Body of pancreas (tissue), 4 donors: ENCODE data around the gene NPAS2. TPM values are rescaled to one million over a fixed set of nuclear protein-coding genes. Genes with fewer than 3 reads are reported as not detected.

ENCODE experiments used
- ATAC-seq: fragments of 150-250 bp; one replicate; pipeline ENCODE4 v1.9.1; 2016
- DNase-seq, 4 donors: peaks; one replicate each; pipeline ENCODE4 v3.0.0-alpha.2; 2019
- H3K27ac ChIP-seq, 4 donors: fragments of 200-600 bp; sonication (generic); 1 replicate in 3 of 4; 2 replicates in 1 of 4; pipeline versions ENCODE4 v1.5.1 to v1.6.1; 2016 to 2019; ENCODE audit warnings: mild to moderate bottlenecking in 1 of 4, mixed read lengths in 1 of 4, moderate library complexity in 1 of 4
- H3K27me3 ChIP-seq, 2 donors: fragments of 200-600 bp; sonication (generic); one replicate each; pipeline ENCODE4 v1.6.0; 2016; ENCODE audit warnings: mild to moderate bottlenecking in 1 of 2
- H3K36me3 ChIP-seq, 2 donors: fragments of 200-600 bp; sonication (generic); replicated peaks in 1 of 2; 2 replicates each; pipeline ENCODE4 v1.5.1; 2016; ENCODE audit warnings: low read depth in 2 of 2; ENCODE audit not compliant: insufficient read depth in 1 of 2
- H3K4me1 ChIP-seq: fragments of 200-600 bp; sonication (generic); one replicate; pipeline ENCODE4 v1.6.0; 2016
- H3K4me3 ChIP-seq, 2 donors: fragments of 200-600 bp; sonication (generic); 1 replicate in 1 of 2; 2 replicates in 1 of 2; pipeline ENCODE4 v1.5.1; 2016 to 2019
- H3K9me3 ChIP-seq, 3 donors: fragments of 200-600 bp; sonication (generic); 1 replicate in 2 of 3; 2 replicates in 1 of 3; pipeline ENCODE4 v1.5.1; 2016
- POLR2A ChIP-seq, 3 donors: fragments of 450-650 bp; IDR thresholded peaks; one replicate each; pipeline ENCODE4 v1.6.1; 2016; ENCODE audit warnings: antibody characterized with exemption in 3 of 3, mild to moderate bottlenecking in 2 of 3
- WGBS, 2 donors: methylation state at CpG; one replicate each; pipeline ENCODE4 v1.1.5; 2017; 5-methylcytosine and 5-hydroxymethylcytosine counted together
- intact Hi-C: fragments of 100-400 bp; cut with DNase I; formaldehyde crosslinking; loops from one replicate; pipeline ENCODE4 v1.15.1; 2023
- total RNA-seq, 2 donors: library from RNA; depleted of rRNA; stranded (reverse); fragments of >200 nt; gene quantifications; one replicate each; pipeline ENCODE4 v1.1.0, GENCODE V29; 2016
- TF ChIP-seq, protein P1 (sequence below), 7 experiments: fragments of 450-650 bp in 4 of 7; fragments of 200-600 bp in 3 of 7; sonication (generic) in 3 of 7; IDR thresholded peaks; one replicate each; pipeline ENCODE4 v1.5.1; 2016 to 2019; ENCODE audit warnings: antibody characterized with exemption in 7 of 7

The NPAS2 gene
- total RNA-seq, 2 donors from 2014 or later = 32.7 to 51.7 TPM

DNA sequence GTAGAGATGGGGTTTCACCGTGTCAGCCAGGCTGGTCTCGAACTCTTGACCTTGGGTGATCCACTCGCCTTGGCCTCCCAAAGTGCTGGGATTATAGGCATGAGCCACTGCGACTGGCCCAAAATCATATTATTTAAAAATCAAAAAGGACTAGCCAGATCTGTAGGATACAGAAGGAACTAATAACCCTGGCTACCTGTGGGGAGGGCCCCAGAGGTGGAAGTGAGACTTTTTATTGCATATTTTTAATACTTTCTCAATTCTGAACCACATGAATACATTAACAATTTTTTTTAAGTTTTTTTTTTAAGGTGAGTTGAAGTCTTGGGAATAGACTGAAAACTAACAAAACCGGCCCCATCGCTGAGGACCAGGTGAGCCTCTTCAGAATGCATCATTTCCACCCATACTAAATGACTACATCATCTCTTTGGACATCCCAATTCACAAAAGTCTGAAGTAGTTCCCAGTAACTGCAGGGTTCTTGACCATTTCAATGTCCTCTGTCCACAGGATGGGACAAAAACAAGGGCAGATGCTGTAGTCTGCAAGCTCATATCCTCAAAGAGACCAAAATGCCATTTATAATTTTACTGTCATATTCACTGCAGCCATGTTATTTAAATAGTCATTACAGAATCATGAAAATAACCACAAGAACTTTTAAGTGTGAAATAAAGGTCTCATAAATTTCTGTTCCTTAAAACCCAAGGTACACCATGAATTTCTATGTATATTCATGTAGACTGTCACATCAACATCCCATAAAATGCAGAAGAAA, 203.6 kb downstream of the NPAS2 start:
- Histone ChIP-seq H3K9me3 (no peaks in the 10 kb centered on the region), H3K36me3 (peaks cover 11 to 25% of the 10 kb centered on the region in 2 donors)
- ATAC-seq = no peak

DNA sequence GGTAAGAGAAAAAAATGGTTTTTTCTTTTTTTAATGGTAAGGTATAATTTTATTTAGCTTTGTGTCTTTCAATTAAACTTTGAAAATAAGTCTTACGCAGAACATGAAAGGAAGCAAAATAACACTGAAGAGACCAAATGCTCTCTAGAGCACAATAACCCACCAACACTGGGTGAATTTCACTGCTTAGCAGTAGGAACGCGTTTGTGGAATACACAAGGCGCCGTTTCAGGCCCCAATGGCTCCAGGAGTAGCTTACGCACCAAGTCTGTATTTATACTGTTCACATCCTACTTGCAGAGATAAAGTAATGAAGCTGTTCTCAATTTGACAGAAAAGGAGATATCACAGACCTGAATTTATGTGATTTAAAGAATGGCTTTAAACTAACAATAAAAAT, 205.6 kb downstream of the NPAS2 start:
- H3K9me3 ChIP-seq = no peaks in the 10 kb centered on the region
- intact Hi-C loops = no loop called here
- TF ChIP-seq, protein P1, sequence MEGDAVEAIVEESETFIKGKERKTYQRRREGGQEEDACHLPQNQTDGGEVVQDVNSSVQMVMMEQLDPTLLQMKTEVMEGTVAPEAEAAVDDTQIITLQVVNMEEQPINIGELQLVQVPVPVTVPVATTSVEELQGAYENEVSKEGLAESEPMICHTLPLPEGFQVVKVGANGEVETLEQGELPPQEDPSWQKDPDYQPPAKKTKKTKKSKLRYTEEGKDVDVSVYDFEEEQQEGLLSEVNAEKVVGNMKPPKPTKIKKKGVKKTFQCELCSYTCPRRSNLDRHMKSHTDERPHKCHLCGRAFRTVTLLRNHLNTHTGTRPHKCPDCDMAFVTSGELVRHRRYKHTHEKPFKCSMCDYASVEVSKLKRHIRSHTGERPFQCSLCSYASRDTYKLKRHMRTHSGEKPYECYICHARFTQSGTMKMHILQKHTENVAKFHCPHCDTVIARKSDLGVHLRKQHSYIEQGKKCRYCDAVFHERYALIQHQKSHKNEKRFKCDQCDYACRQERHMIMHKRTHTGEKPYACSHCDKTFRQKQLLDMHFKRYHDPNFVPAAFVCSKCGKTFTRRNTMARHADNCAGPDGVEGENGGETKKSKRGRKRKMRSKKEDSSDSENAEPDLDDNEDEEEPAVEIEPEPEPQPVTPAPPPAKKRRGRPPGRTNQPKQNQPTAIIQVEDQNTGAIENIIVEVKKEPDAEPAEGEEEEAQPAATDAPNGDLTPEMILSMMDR (IDR thresholded peaks at IDR 0.05) = no peak
- TF ChIP-seq POLR2A (IDR thresholded peaks at IDR 0.05) = no peak
- no peak overlapping the region for H3K27ac ChIP-seq
- H3K4me1 ChIP-seq = no peaks in the 10 kb centered on the region
- H3K36me3 ChIP-seq = peaks cover 20 to 25% of the 10 kb centered on the region in 2 donors
- DNase-seq (peak in 1 of 4 donors; percentile 1), ATAC-seq (no peak)
- 90% methylated on average over 6 of the region's 6 CpGs for WGBS, 2 donors
- H3K4me3 ChIP-seq = no peak overlapping the region
- H3K27me3 ChIP-seq = no peaks in the 10 kb centered on the region

More for the DNA sequence above, 203.6 kb downstream of the NPAS2 start:
- intact Hi-C loops = no loop called here
- Histone ChIP-seq H3K4me3 (no peak overlapping the region), H3K27me3 (no peaks in the 10 kb centered on the region), H3K27ac (no peak overlapping the region), H3K4me1 (no peaks in the 10 kb centered on the region)
- 91 to 97% methylated on average over 6 of the region's 6 CpGs for WGBS, 2 donors
- DNase-seq = peak in 1 of 4 donors; percentile 0
- no peak for TF ChIP-seq POLR2A (IDR thresholded peaks at IDR 0.05)
- TF ChIP-seq, protein P1 (IDR thresholded peaks at IDR 0.05) = no peak

DNA sequence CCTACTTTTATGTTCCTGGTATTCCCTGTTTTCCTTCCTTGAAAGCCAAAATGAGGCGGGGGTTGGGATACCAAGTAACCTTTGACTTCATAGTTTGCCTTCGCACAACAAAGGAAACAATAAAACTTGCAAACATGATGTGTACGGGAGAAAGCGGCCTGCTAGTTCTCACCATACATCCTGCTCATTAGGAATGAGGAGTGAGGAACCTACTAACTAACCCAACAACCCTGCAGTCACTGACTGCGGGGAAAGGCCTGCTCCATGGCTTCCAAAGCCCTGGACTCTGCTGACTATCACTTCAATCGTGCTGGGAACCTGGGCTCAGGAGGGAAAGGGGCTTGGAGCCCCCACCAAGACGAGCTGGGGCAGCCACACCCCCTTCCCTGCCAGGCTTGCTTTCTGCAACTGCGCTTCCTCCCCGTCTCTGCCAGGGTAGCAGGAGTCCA, 206.3 kb downstream of the NPAS2 start:
- no peaks in the 10 kb centered on the region for H3K4me1 ChIP-seq
- TF ChIP-seq, protein P1 (IDR thresholded peaks at IDR 0.05) = no peak
- TF ChIP-seq POLR2A (IDR thresholded peaks at IDR 0.05) = no peak
- ATAC-seq (no peak), DNase-seq (peak in 1 of 4 donors; percentile 3)
- no peaks in the 10 kb centered on the region for H3K9me3 ChIP-seq
- intact Hi-C loops = no loop called here
- H3K36me3 ChIP-seq = peaks cover 20 to 23% of the 10 kb centered on the region in 2 donors
- 75 to 81% methylated on average over 9 of the region's 9 CpGs for WGBS, 2 donors
- H3K27ac ChIP-seq = no peak overlapping the region
- no peak overlapping the region for H3K4me3 ChIP-seq
- H3K27me3 ChIP-seq = no peaks in the 10 kb centered on the region

DNA sequence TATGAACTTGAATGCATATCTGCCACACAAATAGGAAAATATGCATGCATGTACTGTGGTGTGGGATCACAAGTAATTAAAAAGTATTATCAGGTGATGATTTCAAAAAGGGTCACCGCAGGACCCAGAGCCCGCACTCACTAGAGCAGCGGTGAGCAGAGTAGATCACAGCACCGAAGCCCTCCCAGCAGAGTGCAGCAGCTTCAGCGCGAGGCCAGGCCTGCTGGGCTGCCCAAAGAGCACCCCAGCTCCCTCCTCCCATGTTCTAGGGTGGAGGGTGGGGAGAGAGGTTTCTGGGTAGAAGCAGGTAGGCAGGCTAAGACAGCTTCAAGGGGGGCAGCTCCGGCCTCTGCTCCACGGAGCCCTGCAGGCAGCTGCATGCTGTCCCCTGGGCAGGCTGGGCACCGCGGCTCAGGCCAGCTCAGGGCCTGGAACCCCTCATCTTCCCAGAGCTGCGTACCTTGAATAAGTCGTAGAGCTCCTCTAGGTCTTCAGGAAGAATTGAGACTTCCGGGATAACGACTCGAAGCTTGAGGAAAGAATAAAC, 207.1 kb downstream of the NPAS2 start:
- Histone ChIP-seq H3K27me3 (no peaks in the 10 kb centered on the region), H3K4me1 (no peaks in the 10 kb centered on the region), H3K36me3 (peaks cover 20 to 24% of the 10 kb centered on the region in 2 donors), H3K9me3 (no peaks in the 10 kb centered on the region), H3K27ac (no peak overlapping the region), H3K4me3 (no peak overlapping the region)
- 87 to 95% methylated on average over 15 of the region's 15 CpGs for WGBS, 2 donors
- intact Hi-C loops = no loop called here
- TF ChIP-seq, protein P1 (IDR thresholded peaks at IDR 0.05) = no peak
- no peak for TF ChIP-seq POLR2A (IDR thresholded peaks at IDR 0.05)
- DNase-seq (peak in 1 of 4 donors; percentile 4), ATAC-seq (no peak)
